SHP77 (cell line): ENCODE data around the gene GRIK2.
"Not testable (repeated sequence)": the region's sequence is repeated elsewhere in the genome, so short reads cannot be mapped to it uniquely, and the experiment has no call there.

Experiments used
- DNase-seq, 2 experiments: peaks; one replicate each; lab custom pipeline; 2025; lab: John Stamatoyannopoulos, UW

The GRIK2 gene

GRCh38 chr6:101393251-101393828 is at the start of gene GRIK2:
Gene GRIK2, plus strand, starts transcription at chr6:101393708.
- peak; percentile 72 to 75 for DNase-seq

GRCh38 chr6:101344885-101345284 is 48.6 kb upstream of the GRIK2 start:
- DNase-seq: no peak

- no peak for DNase-seq
Measured at GRCh38 chr6:101348816-101349215, 44.7 kb upstream of the GRIK2 start.

GRCh38 chr6:101350631-101351030 is 42.9 kb upstream of the GRIK2 start:
- DNase-seq: not testable (repeated sequence)

- DNase-seq: no peak
Measured at GRCh38 chr6:101351173-101351572, 42.3 kb upstream of the GRIK2 start.

GRCh38 chr6:101352316-101352715 is 41.2 kb upstream of the GRIK2 start:
- no peak for DNase-seq

GRCh38 chr6:101365181-101365580 is 28.3 kb upstream of the GRIK2 start:
- no peak for DNase-seq

GRCh38 chr6:101379926-101380325 is 13.6 kb upstream of the GRIK2 start:
- DNase-seq: no peak

GRCh38 chr6:101380897-101381630 is 12.4 kb upstream of the GRIK2 start:
- DNase-seq: no peak

GRCh38 chr6:101383747-101384146 is 9.8 kb upstream of the GRIK2 start:
- not testable (repeated sequence) for DNase-seq

GRCh38 chr6:101386982-101387381 is 6.5 kb upstream of the GRIK2 start:
- no peak for DNase-seq

GRCh38 chr6:101391772-101392585 is 1.5 kb upstream of the GRIK2 start:
- peak; percentile 12 to 42 for DNase-seq

- DNase-seq: peak; percentile 59 to 67
Measured at GRCh38 chr6:101392586-101393230, 800 bp upstream of the GRIK2 start.

- peak; percentile 57 to 60 for DNase-seq
Measured at GRCh38 chr6:101393829-101394251, 332 bp downstream of the GRIK2 start.

- no peak for DNase-seq
Measured at GRCh38 chr6:101394936-101395335, 1.4 kb downstream of the GRIK2 start.

- DNase-seq: peak in 1 of 2 experiments; percentile 14
Measured at GRCh38 chr6:101395345-101395744, 1.8 kb downstream of the GRIK2 start.

GRCh38 chr6:101396548-101397173 is 3.2 kb downstream of the GRIK2 start:
- DNase-seq: no peak

GRCh38 chr6:101397199-101397598 is 3.7 kb downstream of the GRIK2 start:
- peak; percentile 74 to 79 for DNase-seq

- no peak for DNase-seq
Measured at GRCh38 chr6:101398716-101399615, 5.5 kb downstream of the GRIK2 start.

- no peak for DNase-seq
Measured at GRCh38 chr6:101399616-101400162, 6.2 kb downstream of the GRIK2 start.
